HG02981 (cell line): Measurements from ENCODE around the gene MALAT1.
A peak's percentile ranks its signal among the peaks of the same experiment; 100 is the strongest.
"Not testable (repeated sequence)": the region's sequence is repeated elsewhere in the genome, so short reads cannot be mapped to it uniquely, and the experiment has no call there.

ENCODE experiments used
- ATAC-seq: cut with Tn5 transposase; IDR thresholded peaks from one replicate; pipeline ENCODE4 v1.9.1; 2021; ENCODE audit warnings: mild to moderate bottlenecking, moderate library complexity; ENCODE audit not compliant: unreplicated experiment

The MALAT1 gene

DNA sequence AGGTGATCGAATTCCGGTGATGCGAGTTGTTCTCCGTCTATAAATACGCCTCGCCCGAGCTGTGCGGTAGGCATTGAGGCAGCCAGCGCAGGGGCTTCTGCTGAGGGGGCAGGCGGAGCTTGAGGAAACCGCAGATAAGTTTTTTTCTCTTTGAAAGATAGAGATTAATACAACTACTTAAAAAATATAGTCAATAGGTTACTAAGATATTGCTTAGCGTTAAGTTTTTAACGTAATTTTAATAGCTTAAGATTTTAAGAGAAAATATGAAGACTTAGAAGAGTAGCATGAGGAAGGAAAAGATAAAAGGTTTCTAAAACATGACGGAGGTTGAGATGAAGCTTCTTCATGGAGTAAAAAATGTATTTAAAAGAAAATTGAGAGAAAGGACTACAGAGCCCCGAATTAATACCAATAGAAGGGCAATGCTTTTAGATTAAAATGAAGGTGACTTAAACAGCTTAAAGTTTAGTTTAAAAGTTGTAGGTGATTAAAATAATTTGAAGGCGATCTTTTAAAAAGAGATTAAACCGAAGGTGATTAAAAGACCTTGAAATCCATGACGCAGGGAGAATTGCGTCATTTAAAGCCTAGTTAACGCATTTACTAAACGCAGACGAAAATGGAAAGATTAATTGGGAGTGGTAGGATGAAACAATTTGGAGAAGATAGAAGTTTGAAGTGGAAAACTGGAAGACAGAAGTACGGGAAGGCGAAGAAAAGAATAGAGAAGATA, at the start of gene MALAT1:
Gene MALAT1 (plus strand): TSS at position 69 of the 736 bp plus-strand sequence.
- ATAC-seq: no peak

DNA sequence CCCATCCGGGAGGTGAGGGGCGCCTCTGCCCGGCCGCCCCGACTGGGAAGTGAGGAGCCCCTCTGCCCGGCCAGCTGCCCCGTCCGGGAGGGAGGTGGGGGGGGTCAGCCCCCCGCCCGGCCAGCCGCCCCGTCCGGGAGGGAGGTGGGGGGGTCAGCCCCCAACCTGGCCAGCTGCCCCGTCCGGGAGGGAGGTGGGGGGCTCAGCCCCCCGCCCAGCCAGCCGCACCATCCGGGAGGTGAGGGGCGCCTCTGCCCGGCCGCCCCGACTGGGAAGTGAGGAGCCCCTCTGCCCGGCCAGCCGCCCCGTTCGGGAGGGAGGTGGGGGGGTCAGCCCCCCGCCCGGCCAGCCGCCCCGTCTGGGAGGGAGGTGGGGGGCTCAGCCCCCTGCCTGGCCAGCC, 47.5 kb upstream of the MALAT1 start:
- not testable (repeated sequence) for ATAC-seq

DNA sequence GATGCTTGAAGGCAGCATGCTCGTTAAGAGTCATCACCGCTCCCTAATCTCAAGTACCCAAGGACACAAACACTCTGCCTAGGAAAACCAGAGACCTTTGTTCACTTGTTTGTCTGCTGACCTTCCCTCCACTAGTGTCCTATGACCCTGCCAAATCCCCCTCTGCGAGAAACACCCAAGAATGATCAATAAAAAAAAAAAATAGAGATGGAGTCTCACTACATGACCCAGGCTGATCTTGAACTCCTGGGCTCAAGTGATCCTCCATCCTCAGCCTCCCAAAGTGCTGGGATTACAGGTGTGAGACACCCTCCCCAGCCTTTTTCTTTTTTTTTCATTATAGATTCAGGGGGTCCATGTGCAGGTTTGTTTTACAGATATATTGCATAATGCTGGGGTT, 46.6 kb upstream of the MALAT1 start:
- not testable (repeated sequence) for ATAC-seq

DNA sequence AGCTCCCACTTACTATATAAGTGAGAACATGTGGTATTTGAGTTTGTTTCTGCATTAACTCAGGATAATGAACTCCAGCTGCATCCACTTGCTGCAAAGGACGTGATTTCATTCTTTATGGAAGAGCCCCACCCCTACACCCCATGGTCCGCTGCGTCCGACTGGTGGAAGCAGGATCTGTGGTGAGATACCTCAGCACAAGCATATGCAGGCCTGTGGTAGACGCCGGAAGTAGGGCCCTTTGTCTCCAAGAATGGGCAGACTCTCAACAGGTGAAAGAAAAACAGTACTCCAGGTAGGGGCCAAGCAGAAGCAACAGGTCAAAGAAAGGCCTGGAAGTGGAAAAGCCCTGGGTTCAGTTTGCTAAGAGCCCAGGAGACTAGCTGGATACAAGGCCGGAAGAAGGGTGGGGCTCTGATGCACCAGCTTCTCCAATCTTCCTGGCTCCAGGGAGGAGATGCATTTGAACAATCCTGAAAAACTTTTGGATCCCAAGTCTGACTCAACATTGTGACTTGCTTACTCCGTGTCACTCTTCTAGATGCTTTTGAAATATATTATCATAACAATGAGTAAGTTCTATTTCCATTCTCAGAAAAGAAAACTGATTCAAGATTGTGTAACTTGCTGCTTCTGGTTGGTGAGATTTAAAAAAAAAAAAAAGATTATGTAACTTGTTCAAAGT, 45.9 kb upstream of the MALAT1 start:
- ATAC-seq: no peak

DNA sequence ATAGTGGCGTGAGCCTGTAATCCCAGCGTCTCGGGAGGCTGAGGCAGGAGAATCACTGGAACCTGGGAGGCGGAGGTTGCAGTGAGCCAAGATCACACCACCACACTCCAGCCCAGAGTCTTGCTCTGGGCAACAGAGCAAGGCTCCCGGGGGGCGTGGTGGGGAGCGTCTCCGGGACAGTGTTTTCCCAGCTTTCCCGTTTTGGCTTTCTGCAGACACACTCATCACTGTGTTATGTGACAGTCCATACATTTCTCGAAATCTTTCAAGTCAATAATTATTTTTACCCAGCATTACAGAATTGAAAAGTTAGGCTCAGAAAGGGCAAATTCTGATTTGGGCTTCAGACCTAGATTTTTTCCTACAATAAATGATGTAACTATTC, 44.5 kb upstream of the MALAT1 start:
- no peak for ATAC-seq

DNA sequence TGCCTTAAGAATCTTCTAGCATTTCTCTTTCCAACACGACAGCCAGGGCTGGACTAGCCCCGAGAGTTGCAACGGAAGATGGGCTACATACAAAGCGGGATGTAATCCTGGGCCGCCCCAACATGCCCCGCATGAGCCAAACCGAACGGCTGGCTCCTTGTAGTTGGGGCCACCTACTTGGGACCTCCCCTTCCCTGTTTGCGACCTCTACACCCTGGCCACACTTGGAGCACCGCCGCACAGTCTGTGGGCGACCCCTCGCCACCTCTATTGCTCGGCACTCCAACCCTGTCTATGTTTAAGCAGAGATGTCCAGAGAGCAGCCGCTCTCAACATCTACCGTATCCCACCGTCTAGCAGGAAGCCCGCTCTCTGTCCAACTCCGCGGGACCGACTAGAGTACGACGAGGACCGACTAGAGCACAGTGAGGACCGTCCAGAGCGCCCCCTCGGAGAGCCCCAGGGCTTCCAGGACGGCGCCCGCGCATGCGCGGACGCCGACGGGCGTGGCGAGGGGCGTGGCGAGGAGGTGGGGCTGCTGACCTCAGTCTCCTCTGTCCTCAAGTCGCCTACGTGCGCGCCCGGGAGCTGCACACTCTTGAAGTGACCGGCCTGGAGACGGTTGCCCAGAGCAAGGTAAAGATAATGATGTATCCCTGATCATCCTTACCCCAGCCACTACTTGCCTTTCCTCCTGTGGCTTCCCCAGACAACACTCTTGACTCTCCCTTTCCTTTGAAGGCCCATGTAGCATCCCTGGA, 44.0 kb upstream of the MALAT1 start:
- peak; percentile 85 for ATAC-seq

DNA sequence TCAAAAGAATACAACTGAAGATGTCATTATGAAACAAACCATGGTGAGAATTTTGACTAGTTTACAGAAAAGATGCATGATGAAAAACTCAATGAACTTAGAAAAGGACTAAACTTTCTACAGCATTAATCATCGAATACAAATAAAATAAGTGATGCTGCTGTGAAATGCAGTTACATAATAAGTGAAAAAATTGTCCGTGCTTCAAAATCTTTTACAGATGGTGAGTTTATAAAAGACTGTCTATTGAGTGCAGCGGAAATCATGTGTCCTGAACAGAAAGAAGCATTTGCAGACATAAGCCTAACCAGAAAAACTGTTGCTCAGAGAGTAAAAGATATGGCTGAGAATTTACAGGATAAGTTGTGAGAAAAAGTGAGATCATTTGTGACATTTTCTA, 42.4 kb upstream of the MALAT1 start:
- no peak for ATAC-seq

DNA sequence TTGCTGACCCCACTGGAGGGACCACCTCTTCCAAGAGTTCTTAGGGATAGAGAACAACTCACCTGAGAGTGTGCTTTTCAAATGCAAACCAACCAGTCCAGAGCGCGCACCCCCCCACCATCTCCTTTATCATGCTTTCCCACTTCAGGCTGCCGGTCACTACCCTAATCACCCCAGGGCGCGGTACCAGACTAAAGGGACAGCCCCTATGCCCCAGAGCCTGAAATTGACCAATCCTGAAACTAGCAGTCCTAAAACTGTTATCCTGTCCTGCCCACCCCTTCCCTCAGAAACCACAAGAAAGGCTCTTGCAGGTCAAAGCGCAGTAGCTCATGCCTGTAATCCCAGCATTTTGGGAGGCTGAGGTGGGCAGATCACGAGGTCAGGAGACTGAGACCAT, 39.3 kb upstream of the MALAT1 start:
- no peak for ATAC-seq

DNA sequence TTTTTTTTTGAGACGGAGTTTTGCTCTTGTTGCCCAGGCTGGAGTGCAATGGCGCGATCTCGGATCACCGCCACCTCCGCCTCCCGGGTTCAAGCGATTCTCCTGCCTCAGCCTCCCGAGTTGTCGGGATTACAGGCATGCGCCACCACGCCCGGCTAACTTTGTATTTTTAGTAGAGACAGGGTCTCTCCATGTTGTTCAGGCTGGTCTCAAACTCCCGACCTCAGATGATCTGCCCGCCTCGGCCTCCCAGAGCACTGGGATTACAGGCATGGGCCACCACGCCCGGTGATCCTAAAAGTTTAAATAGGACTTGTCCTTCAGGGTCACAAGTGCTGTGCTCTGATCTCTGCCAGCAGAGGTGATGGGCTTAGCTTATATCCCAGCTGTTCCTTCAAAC, 33.4 kb upstream of the MALAT1 start:
- not testable (repeated sequence) for ATAC-seq

DNA sequence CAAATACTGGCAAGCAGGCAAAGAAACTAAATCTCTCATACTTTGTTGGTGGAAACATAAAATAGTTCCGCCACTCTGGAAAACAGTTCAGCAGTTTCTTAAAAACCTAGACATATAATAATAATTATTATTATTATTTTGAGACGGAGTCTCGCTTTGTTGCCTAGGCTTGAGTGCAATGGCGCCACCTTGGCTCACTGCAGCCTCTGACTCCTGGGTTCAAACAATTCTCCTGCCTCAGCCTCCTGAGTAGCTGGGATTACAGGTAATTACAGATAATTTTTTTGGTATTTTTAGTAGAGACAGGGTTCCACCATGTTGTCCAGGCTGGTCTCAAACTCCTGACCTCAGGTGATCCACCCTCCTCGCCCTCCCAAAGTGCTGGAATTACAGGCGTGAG, 31.5 kb upstream of the MALAT1 start:
- not testable (repeated sequence) for ATAC-seq

DNA sequence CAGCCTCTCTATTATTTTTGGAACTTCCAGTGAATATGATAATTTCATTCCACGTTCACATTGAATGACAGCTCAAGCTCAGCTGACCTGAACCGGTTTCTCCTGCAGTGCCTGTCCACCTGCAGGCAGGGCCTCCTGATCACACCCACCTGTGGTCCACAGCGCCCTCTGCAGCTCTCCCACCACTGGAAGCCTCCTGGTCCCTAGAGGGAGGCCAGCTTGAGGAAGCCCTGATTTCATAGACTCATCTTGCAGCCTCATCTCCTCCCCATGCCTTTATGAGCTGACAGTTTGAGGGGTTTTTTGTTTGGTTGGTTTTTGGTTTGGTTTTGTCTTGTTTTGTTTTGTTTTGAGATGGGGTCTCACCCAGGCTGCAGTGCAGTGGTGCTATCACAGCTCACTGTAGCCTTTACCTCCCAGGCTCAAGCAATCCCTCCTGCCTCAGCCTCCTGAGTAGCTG, 29.9 kb upstream of the MALAT1 start:
- no peak for ATAC-seq

DNA sequence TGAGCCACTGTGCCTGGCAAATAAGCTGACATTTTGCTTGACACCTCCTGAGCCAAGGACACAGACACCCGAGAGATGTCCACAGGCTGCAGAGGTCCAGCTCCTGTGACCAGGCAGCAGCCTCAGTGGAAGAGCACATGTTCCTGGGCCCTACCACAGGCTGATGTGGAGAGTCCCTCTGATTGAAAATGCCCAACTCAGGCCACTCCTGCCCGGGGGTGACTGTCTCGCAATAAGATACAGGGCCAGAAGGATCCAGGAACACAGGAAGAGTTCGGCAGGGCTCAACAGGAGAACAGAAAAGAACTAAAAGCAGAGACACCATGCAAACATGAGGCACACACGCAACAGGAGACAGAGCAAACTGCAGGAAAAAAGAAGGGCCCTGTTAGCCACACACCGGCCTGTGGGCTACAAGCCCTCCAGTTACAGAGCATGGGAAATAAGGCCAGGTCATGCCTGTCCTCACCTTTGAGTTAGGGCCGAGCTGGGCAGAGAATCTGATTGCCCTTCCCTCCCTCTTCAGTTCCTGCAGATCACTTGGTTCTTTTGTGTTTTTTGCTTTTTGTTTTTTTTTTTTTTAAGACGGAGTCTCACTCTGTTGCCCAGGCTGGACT, 28.3 kb upstream of the MALAT1 start:
- no peak for ATAC-seq

DNA sequence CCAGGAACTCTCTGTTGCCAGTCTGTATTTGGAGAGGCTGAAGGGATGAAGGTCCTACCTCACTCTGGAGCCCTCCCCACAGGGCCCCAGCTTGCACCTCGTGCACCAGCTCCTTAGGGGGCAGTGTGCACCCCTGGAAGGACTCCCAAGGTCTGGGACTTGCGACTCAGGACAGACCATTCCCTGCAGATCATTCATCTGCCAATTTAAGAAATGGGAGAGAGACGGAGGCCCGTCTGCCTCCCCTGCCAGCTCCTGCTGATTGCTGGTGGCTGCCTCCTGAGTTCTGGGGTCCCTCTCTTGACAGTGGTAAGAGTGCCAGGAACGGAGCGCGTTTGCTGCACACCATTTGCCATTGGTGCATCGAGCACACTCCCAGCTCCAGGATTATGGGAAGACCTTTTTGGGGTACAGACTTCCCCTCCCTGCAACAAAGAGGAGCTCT, 27.4 kb upstream of the MALAT1 start:
- no peak for ATAC-seq

DNA sequence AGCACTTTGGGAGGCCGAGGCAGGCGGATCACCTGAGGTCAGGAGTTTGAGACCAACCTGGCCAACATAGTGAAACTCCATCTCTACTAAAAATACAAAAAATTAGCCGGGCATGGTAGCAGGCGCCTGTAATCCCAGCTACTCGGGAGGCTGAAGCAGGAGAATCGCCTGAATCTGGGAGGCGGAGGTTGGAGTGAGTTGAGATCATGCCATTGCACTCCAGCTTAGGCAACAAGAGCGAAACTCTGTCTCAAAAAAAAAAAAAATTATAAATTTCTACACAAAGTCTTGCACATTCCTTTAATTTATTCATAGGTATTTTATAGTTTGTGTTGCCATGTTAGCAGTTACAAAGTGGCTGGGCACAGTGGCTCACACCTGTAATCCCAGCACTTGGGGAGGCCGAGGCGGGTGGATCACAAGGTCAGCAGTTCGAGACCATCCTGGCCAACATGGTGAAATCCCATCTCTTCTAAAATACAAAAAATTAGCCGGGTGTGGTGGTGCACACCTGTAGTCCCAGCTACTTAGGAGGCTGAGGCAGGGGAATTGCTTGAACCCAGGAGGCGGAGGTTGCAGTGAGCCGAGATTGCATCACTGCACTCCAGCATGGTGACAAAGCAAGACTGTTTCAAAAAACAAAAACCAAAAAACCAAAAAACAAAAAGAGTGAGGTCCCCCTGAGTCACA, 26.1 kb upstream of the MALAT1 start:
- not testable (repeated sequence) for ATAC-seq

DNA sequence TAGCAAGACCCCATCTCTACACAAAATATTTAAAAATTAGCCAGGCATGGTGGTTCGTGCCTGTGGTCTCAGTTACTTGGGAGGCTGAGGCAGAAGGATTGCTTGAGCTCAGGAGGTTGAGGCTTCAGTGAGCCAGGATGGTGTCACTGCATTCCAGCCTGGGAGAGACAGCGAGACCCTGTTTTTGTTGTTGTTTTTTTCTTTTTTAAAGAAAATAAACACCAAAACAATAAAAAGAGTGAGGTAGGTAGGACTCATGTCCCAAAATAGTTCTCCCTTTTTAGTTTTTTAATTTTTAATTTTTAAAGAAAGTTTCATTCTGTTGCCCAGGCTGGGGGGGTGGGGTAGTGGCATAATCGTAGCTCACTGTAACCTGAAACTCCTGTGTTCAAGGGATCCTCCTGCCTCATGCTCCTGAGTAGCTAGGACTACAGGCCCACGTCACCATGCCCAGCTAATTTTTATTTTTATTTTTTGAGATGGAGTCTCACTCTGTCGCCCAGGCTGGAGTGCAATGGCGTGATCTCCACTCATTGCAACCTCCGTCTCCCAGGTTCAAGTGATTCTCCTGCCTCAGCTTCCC, 25.5 kb upstream of the MALAT1 start:
- no peak for ATAC-seq

DNA sequence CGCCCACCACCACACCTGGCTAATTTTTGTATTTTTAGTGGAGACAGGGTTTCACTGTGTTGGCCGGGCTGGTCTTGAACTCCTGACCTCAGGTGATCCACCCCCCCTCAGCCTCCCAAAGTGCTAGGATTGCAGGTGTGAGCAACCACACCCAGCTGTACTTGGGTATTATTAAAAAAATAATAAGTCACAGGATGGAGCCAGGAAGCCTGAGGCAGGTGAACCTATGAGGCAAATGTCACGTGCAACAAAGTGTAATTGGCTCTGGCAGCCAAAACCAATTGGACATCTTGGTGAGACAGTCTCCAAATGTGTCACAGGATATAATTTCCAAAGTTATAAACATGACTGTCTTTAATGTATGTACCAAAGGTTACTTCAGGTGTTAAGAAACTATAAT, 24.0 kb upstream of the MALAT1 start:
- no peak for ATAC-seq

DNA sequence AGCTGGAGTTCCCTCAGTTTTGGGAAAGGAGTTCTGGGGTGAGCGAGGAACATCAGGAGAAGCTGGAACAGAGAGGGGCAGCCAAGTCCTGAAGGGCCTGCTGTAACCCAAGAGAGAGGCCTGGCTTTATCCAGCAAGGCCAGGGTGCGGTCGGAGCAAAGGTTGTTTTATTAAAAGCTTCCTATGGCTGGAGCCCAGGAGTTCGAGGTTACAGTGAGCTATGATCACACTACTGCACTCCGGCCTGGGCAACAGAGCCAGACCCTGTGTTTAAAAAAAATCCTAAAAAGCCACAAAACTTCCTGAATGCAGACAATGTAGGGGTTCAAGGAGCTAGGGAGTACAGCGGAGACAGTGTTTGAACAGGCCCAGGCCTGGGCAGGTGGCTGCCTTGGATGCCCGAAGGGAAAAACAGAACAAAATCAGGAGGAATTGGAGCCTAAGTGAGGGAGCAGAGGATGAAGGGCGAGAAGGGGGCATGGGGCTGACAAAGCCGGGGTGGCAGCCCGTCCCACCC, 22.2 kb upstream of the MALAT1 start:
- ATAC-seq: no peak

DNA sequence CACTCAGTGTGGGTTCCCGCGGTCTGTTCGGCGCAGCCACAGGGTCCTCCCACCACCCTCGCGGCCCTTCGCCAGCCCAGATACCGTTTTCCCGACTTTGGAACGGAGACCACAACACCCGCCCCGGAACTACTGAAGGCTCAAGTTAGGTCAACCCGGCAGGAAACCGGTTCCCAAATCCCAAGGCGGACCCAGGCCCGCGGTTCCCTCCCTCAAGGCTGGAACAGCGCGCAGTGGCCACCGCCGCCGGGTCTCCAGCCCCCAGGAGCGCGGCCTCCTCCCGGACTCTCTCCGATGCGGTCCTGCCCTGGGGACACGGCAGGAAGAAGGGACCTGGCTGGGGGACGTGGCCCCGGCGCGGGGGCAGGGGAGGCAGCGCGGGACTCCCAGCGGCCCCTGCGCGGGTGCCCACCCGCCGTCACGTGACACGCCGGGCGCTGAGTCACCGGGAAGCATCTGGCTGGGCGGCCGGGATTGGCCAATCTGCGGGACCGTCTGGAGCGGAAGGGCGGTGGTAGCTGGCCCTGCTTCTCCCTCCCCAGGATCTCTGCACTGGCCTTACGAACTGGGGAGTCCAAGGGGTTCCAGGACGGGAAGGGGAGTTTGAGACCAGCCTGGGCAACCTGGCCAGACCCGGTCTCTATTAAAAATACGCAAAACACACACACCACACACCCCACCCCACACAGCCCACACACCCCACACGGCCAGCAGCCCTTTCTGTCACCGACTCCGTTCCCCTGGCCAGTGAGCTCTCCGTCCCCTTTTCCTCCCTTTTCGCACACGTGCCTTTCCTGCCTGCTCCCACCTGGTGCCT, 21.5 kb upstream of the MALAT1 start:
- ATAC-seq: peak; percentile 76
